ENCODE results near the gene SLC33A1. TPM values are rescaled to one million over a fixed set of nuclear protein-coding genes. Genes with fewer than 3 reads are reported as not detected.

Gene SLC33A1
- total and polyA plus RNA-seq, 2 of the 8 experiments (the other 6 are each of a cell fraction or from before 2014, with no cell fraction given), result 15.6 to 24.2 TPM

DNA sequence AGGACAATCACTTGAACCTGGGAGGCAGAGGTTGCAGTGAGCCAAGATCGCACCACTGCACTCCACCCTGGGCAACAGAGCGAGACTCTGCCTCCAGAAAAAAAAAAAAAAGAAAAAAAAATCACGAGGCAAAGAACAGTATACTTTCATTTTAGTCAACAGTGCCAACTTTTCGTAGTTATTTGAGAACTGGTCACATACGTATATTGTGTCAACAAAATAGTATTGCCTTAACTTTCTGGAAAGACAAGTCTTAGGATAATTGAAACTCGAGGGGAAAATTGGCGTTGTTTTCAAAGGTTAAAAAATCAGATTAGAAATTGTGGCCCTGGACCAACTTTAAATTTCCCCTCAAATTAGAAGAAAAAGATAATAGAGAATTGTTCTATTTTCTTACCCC lies 30.1 kb upstream of the SLC33A1 start (continued):
- TF ChIP-seq PHF8 (conservative IDR thresholded peaks at IDR 0.05; ENCODE audit: low read depth, low read length), result no peak
- no peak for TF ChIP-seq GABPA (IDR thresholded peaks at IDR 0.05; ENCODE audit: borderline replicate concordance, insufficient read depth, low read length)
- no peak for TF ChIP-seq KDM4A (IDR thresholded peaks at IDR 0.05; ENCODE audit: low read depth, low read length, severe bottlenecking)
- no peak for TF ChIP-seq CEBPB (IDR thresholded peaks at IDR 0.05; ENCODE audit: low read depth, low read length)
- no peak for TF ChIP-seq JUND (IDR thresholded peaks at IDR 0.05; ENCODE audit: low read length)
- no peak for TF ChIP-seq SP4 (IDR thresholded peaks at IDR 0.05; ENCODE audit: low read length)
- no peak for TF ChIP-seq USF2 (IDR thresholded peaks at IDR 0.05; ENCODE audit: low read length)
- no peak for TF ChIP-seq SP1 (IDR thresholded peaks at IDR 0.05; ENCODE audit: low read depth, low read length)
